SJCRH30 (cell line): ENCODE data around the gene CCDC63. TPM values are rescaled to one million over a fixed set of nuclear protein-coding genes. Genes with fewer than 3 reads are reported as not detected.

Experiments used
- total RNA-seq: library from RNA; depleted of rRNA; stranded (reverse); fragments of >200 nt; shearing (Covaris generic); gene quantifications from 2 replicates; pipeline ENCODE4 v1.2.3, GENCODE V29; 2014; rRNA removed

Gene CCDC63
- total RNA-seq, 1 experiment from 2014 or later, result not detected

Other genes starting within 250 kb of the CCDC63 start
- gene TCTN1, start 232.9 kb upstream of the CCDC63 start, total RNA-seq, result 15.1 and 15.7 TPM in 2 replicates
- gene HVCN1, start 157.9 kb upstream of the CCDC63 start, total RNA-seq, result 2.7 and 2.8 TPM in 2 replicates
- gene PPP1CC, start 104.1 kb upstream of the CCDC63 start, total RNA-seq, result 202 and 218 TPM in 2 replicates
- 0.43 and 1.1 TPM in 2 replicates for gene MYL2, start 73.6 kb downstream of the CCDC63 start, total RNA-seq
- 0.03 TPM in 1 of 2 replicates, not detected in the other for gene CUX2, start 187.2 kb downstream of the CCDC63 start, total RNA-seq